PC-9 (cell line): ENCODE measurements around the gene NTF3.

Experiments used
- CTCF ChIP-seq: fragments of 200-600 bp; sonication (generic); conservative IDR thresholded peaks from 2 replicates; pipeline ENCODE4 v1.6.1; 2017; ENCODE audit warnings: mixed run types, antibody characterized with exemption, mild to moderate bottlenecking, moderate library complexity
- EZH2 ChIP-seq: fragments of 200-600 bp; sonication (generic); IDR thresholded peaks from 2 replicates; pipeline ENCODE4 v1.8.0; 2017; ENCODE audit warnings: antibody characterized with exemption, low read depth

- TF ChIP-seq CTCF (no peak), EZH2 (no peak)
Observed at GRCh38 chr12:5465384-5465783, 33.5 kb downstream of the NTF3 start.
